ENCODE data around the gene SMAD2.

The SMAD2 gene

DNA sequence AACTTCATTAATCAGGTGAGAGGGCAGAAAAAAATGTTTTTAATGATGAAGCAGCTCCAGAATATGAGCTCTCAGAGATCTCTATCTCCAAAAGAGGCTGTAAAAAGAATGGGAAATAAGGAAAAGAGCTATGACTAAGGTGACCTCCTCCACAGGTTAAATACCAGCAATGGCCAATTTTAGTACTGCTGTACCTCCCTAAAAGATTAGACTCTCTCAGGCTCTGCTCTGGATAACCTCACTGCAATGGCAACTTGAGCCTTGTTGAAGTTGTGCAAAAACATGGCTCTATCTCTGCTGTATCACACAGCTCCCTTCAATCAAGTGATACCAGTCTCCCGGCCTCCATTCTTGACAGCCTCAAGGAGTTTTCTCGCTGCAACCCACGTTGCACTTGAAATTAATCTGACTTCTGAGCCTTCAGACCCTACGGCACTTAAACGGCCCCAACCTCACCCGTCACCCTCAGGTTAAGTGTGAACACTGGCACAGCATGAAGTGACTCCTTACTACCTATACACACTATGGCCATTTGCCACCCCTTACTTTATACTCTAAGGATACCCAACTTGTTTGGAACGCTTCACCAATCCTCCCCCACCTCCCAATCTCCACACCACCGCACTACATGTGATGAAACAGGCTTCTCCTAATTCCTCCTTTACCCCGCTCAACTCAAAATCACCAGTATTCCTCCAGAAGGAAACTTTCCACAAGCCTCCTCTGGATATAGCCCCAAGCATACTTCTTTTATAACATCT, 36.3 kb downstream of the SMAD2 start:
- no peak for DNase-seq

DNA sequence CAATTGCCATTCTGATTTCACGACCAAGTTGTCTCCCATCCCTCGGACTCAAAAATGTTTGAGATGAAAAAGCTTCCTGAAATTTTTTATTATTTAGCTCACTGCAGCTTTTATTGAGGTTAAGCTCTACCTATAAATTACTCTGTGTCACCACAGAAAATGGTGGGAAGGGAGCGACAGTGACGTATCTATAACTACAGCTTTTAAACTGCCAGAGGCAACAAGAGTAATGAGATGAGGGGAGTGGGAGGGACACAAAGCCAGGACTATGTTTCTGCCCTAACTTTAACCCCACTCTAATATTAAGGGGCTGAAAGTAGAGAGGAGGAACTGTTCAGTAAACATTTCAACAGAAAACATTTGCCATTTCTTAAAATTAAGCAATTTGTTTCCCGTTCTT, 37.4 kb downstream of the SMAD2 start:
- no peak for DNase-seq

DNA sequence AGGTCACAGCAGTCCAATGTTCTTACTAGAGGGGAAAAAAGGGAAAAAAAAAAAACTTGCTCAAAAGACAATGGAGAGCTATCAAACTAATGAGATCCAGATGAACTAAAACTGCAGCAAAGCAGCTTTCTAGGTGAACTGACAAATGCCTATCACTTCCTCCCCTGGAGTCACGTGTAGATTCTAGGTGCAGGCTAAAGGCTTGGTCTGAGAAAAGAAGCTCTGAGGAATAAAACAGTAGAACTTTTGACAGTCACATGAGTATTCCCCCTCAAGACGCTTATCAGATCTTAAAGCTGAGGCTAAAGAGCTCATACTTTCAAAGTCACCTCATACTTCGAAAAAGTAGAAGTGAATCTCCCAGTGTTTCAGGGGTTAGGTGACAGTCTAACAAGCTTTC, 42.3 kb downstream of the SMAD2 start:
- DNase-seq, result no peak

DNA sequence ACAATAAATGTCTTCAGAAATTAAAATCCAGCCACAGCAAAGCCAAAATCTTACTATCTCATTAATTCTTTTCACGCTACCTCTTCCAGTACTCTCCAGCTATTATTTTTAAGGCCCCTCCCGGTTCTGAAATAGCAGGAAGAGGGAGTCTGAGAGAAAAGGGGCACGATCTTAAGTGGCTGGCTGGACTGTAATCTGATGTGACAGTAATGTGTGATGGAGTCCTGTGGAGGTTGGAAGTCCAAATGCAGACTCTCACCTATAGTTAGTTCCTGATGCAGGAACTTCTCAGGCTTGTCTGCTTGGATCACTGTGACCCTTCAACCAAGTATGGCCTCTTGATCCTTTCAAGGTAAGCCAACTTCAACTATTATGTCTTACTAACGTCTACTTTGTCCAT, 43.2 kb downstream of the SMAD2 start:
- DNase-seq, result no peak

DNA sequence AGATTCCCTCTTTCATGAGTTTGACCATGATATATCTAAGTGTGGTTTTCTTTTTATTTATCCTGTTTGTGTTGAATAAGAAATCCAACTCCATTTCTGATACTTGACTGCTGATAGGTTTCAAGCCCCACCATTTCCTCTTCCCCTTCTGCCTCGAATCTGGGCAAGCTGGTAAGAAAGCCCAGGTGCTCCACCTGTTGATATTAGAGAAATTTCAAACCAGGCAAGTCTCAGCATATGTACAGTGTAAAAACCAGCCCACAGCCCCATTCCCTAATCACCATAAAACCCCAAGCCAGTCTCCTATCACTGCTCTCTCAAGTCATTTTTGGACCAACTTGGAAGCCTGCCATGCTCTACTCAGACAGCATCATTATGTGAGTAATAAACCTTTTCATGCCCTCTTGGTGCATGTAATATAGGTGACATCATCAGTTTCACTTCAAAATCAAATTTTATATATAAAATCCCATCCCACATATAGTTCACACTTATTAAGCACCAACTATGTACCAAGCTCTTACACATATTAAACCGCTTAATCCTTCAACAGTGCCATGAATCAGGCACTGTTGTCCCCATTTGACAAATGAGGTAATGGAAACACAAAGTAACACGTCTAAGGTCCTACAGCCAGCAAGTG, 46.6 kb downstream of the SMAD2 start:
- no peak for DNase-seq

DNA sequence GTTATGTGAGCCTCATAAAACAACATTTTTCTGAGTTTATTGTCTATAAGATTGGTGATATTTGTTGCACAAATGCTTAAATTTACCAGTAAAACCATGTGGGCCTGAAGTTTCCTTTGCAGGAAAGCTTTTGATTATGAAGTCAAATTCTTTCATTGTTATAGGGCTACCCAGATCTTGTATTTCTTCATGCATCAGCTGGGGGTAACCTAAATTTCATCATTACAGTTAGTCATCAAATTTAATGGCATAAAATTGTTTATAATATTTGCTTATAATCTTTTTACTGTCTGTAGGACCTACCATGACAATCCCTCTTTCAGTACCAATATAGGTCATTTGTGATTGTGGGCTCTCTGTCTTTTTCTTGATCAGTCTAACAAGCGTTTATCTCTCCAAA, 47.8 kb downstream of the SMAD2 start:
- no peak for DNase-seq

DNA sequence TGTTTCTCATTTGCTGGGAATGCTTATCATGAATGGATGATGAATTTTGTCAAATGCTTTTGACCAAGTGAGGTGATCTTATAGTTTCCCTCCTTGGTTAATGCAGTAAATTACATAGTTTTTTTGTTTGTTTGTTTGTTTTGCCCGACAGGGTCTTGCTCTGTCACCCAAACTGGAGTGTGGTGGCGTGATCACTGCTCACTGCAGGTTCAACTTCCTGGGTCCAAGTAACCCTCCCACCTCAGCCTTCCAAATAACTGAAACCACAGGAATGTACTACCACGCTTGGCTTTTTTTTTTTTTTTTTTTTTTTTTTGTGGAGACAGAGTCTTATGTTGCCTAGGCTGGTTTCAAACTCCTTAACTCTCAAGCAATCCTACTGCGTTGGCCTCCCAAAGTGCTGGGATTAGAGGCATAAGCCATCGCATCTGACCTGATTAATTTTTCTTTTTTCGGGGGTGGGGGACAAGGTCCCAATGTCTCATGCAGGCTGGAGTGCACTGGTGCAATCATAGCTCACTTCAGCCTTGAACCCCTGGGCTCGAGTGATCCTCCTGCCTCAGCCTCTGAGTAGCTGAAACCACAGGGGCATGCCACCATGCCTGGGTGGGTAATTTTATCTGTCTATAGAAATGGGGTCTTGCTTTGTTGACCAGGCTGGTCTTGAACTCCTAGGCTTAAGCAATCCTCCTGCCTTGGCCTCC, 48.6 kb downstream of the SMAD2 start:
- no peak for DNase-seq

DNA sequence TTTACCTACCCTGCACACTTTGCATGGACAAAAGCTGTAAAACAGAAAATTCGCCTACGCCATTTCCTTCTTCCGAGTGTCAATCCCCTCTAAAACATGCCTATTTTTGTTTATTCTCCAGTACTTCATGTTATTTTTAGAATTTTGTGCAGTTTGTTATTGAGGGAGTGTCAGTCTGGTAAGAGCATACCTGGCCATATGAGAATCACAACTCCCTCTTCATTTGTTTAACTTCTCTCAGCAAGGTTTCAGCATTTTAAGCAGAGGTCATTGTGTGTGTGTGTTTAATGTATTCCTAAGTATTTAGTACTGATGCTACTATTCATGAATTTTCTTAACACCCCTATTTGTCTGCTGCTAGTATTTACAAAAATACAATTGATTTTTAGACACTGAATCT, 49.4 kb downstream of the SMAD2 start:
- no peak for DNase-seq

DNA sequence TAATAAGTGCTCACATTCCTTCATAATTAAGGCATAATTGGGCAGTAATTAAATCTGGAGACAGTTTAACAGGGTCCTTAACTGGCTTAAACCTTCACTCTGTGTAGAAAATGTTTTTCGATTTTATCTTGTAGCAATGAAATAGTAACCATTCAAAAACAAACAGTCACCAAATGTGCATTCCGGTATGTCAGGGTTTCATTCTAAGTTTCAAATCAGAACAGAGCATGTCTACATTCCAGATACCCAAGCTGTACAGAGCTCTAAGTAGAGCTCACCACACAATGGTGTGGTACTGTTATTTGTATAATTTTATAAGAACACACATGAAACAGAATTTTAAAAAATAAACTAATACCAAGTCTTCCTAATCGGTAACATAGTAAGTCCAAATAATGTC, 52.6 kb downstream of the SMAD2 start:
- DNase-seq, result no peak

DNA sequence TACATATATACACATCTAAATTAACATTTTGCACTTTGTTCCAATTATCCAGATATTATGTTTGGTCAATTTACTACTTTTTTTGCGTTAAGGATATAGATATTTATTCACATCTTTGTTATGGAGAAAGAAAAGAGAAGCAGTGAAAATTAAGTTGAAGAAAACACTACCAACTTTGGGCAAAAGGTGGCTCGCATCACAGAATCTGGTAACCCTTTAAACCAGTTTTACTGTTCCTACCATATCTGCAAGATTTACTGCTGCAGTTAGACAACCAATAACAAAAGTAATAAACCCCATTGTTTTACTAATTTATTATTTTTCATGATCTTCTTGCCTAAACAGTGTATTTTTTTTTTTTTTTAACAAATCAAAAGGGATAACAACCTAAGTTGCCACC, 53.6 kb downstream of the SMAD2 start:
- no peak for DNase-seq

DNA sequence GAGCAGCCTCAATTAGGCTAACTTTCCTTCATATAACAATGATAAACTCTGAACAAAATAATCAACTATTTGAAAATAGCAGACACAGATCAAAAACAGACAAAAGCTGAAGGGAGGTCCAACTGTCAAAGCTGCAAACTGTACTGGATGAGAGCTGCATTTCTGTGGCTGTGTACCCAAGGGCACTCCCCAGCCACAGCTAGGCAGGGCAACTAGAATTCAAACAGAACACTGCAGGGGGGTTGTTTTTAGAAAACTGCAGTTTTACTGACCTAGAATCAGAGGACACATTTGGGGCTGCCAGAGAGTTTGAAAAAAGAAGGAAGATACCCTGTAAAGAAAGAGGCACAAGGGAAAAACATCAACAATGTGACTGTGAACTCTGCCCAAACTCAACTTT, 56.8 kb downstream of the SMAD2 start:
- no peak for DNase-seq

DNA sequence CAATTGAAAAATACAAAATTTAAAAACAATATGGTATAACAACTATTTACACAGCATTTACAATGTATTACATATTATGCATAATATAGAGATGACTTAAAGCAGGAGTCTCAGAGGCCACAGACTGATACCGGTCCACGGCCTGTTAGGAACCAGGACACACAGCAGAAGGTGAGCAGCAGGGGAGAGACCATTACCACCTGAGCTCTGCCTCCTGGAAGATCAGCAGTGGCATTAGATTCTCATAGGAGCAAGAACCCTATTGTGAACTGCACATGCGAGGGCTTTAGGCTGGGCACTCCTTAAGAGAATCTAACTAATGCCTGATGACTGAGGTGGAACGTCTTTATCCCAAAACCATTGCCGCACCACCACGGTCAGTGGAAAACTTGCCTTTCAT, 58.0 kb downstream of the SMAD2 start:
- no peak for DNase-seq

DNA sequence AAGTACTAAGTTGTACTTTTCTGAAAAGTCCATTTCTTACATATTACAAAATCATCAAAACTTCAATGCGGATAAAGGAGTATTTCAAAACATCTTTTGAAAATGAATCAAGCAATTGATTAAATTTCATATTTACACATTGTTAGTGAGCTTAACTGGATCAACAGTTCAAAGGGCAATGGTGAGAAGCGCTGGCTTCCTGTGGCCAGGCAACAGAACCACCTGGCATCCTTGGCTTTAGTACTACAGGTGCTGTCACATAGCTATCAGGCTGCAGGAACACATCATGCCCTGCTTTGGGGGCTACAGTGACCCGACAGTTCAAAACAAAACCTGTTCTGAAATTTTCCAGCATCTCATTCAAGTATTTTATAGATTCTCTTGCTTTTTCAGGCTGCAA, 59.2 kb downstream of the SMAD2 start:
- DNase-seq, result no peak

DNA sequence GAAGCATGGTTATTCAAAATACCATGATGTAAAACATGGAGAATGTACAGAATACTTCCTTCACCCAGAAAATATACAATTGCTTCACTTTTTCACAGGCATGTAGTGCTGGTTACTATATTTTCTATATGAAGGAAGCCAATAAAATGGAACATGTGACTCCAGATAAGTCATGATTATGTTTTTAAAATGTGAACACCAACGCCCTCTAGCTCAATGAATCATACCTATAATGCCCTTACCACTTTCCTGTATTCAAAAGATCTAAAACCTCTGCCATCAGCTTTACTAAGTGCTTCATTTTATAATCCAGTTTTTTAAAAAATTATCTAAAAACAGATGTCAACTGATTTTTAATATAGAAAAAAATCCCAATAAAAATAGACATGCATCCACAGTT, 59.9 kb downstream of the SMAD2 start:
- no peak for DNase-seq

DNA sequence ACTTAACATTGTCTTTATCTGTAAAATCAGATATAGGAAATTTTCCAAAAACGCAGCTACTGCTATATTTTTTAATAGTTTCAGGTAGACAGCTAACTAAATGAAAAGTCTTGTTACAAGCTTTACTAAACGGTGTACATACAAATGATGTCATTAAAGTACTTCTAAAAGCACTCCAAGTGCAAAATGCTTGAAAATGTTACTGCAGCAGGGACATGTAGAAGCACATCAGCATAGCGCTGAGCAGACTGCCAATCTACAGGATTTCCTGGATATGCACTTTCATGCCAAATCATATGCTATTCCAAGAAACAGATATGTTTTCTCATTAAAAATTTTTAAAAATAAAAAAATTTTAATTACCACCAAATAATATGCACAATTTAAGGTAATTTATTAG, 61.7 kb downstream of the SMAD2 start:
- no peak for DNase-seq

DNA sequence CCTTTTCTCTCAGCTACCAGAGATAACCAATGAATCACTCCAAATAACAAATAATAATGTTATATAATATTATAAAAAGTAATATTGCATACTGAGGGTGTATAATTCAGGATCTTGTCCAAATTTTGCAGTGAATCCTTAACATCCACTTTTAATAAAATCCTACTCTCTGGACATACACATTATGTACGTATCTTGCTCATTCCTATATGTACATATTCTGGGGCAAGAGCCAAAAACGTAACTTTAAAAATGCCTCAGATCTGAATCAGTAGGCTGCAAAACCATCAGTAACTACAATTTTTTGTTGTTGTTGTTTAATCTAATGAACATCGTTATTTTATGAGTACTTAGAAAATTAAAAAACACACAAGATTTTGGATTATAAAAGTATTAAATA, 65.3 kb downstream of the SMAD2 start:
- DNase-seq, result no peak

DNA sequence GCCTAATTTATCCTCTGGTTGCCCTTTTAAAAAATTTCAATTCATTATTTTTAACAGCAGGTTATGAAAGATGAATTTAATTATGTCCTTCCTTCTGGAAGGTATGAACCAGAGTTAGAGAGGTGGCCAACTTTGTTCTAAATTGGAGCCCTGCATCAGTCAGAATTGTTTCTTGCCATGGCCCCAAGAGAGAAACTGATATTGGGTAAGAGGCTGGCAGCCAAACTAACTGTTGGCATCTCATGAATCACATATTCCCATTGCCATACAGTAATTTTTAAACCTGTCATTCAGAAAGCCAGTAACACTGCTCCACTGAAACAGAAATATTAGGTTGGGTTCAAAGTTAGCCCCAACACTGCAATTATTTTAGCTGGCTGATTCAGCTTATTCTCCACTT, 67.4 kb downstream of the SMAD2 start:
- no peak for DNase-seq

DNA sequence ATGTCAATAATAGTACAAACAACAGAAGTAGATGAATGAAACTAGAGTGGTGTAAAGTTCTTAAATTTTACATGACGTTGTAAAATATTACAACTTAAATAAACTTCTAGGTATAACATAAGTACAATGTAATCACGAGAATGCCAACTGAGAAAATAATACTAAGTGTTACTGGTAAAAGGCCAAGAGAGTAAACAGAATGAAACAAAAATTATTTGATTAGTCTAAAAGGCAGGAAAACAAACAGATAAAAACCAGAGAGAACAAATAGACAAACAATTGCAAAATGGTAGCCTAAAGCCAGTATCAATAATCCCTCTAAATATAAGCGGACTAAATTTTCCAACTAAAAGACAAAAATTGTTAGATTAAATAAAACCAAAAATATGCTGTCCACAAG, 71.9 kb downstream of the SMAD2 start:
- no peak for DNase-seq

DNA sequence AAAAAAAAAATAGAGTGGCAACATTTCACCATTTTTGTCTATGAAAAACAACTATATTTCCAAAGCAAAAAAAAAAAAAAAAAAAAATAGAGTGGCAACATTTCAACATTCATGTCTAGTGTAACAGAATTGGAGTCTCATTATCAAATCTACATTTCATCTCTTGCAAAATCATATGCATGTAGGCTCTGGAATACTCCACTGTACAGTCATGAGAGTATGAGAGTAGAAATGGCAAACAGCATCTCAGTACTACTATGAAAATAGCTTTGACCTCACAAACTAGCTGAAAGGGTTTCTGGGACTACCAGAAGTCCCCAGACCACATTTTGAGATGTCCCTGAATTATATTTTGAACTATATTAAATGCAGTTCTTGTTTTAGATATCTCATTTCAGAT, 82.8 kb downstream of the SMAD2 start:
- no peak for DNase-seq

DNA sequence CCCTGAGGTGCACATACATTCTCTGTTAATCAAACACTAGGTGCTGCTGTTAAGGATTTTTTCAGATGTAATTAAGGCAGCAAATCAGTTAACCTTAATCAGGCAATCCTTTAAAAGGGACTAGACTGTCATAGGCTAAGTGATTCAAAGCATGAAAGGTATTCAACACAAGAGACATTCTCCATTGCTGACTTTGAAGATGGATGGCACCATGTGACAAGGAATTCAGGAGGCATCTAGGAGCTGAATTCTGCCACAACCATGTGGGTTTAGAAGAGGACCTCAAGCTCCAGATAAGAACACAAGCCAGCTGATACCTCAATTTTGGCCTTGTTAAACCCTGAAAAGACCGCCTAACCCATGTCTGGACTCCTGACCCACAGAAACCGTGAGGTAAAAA, 84.0 kb downstream of the SMAD2 start:
- DNase-seq, result no peak

DNA sequence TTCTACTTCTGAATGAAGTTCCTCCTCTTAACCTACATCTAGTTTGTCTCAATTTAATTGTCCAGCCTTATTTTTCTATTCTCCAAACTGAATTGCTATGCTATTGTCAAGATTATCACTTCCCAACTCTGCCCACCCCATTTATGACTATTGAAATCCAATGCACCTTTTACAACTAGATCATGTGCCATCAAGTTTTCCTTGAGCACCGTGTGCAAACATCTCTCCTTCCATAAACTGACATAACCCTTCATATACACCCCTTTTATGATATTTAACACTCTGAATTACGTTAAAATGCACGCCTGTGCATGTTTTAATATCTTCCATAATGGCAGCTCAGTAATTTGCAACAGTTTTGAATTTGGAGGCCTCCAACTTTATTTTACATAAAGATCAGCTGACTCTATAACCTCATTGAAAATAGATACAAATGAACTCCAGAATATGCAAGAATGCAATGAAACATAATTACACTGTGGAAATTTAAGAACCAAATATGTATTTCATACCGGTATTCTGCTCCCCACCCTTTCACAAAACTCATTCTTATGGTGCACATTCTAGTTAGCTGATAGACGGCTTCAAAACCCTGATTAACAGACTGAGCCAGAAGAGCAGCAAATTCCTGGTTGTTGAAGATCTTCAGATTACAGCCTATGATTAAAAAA, 85.5 kb downstream of the SMAD2 start:
- DNase-seq, result no peak

DNA sequence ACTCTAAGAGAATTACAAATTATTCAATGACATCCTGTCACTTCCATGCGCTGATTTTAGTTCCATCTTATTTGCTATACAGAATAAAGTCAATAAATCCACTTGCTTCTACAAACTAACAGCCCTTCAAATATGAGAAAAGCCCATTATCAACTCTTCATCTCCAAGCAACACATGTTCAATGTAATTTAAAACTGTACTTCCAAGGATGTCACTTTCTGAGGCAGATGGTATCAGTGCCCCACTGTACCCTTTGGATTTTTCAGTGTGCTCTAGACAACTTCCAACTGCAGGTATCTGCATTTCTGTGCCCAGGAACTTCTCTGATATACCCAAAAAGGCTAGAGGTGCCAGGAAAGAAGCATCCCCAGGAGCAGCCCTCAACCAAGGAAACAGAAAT, 87.6 kb downstream of the SMAD2 start:
- no peak for DNase-seq

DNA sequence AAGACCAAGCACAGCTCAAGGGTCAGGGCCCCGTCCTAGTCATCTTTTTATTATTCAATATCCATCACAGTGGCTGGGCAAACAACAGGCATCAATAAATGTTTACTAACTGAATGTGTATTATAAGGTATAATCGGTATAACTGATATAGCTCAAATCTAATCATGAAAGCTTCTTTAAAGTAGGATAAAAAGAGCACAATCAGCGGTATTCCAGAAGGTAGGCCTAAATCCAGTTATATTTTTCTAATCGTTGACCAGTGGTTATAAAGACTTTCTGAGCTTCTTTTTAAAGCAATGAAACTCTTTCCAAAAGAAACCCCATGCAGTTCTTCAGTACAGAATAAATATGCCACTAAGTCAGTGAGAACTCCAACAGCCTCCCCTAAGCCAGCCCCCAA, 92.1 kb downstream of the SMAD2 start:
- DNase-seq, result no peak

DNA sequence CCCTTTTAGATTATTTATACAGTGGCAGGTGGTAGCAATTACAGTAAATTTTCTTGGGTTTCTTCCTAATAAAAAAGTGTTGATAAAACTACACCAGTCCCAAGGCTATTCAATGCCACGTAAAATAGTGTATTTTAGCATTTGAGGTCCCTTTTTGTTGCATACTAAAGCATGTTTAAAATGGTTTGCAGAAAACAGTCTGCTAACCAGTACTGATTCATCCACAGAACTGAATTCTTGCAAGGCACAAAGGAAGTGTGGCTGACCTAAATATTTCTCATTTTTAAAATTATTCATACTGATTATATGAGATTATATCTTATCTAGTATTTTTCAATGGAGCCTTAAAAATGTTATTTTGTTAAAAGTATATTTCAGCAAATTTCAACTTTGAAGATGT, 98.1 kb downstream of the SMAD2 start:
- DNase-seq, result no peak

All from RPMI8226 (cell line).